OCI-LY7 (cell line): ENCODE results near the gene STS. TPM values are rescaled to one million over a fixed set of nuclear protein-coding genes. Genes with fewer than 3 reads are reported as not detected.
"Not testable (repeated sequence)": the region's sequence is repeated elsewhere in the genome, so short reads cannot be mapped to it uniquely, and the experiment has no call there.

ENCODE experiments used
- BruUV-seq: library from RNA; stranded (reverse); fragments of 400-500 nt; replicated peaks from 2 replicates; lab custom pipeline; 2021; lab: Mats Ljungman, UMichigan
- CTCF ChIA-PET: fragments of 300-600 bp; sonication (Branson Sonifier 250); formaldehyde crosslinking; loops from one replicate; lab custom pipeline; 2022; ENCODE audit warnings: antibody characterized with exemption; ENCODE audit not compliant: unreplicated experiment; lab: Charles Lee
- POLR2A ChIA-PET: fragments of 300-600 bp; sonication (Branson Sonifier 250); formaldehyde crosslinking; loops from one replicate; lab custom pipeline; 2022; ENCODE audit warnings: antibody characterized with exemption; lab: Charles Lee
- DNase-seq: peaks from one replicate; pipeline ENCODE4 v3.0.0-alpha.2; 2015; ENCODE audit warnings: low spot score
- H2AFZ ChIP-seq: fragments of 200-600 bp; sonication (generic), shearing (Covaris generic); 2 replicates; pipeline ENCODE4 v1.6.1; 2014; ENCODE audit warnings: mild to moderate bottlenecking, antibody characterized with exemption, low read length, moderate library complexity
- H3K27ac ChIP-seq: fragments of 200-600 bp; sonication (generic); 2 replicates; pipeline ENCODE4 v1.5.1; 2014; ENCODE audit warnings: mixed run types, low read depth, mild to moderate bottlenecking, moderate library complexity, low read length, inconsistent platforms; ENCODE audit not compliant: poor library complexity, severe bottlenecking
- H3K36me3 ChIP-seq: fragments of 200-600 bp; sonication (generic); 2 replicates; pipeline ENCODE4 v1.6.1; 2014; ENCODE audit warnings: mild to moderate bottlenecking, antibody characterized with exemption, low read length, moderate library complexity, mixed read lengths; ENCODE audit not compliant: insufficient read depth
- H3K4me1 ChIP-seq: fragments of 200-600 bp; sonication (generic); 2 replicates; pipeline ENCODE4 v1.5.1; 2014; ENCODE audit warnings: mild to moderate bottlenecking, low read length; ENCODE audit not compliant: insufficient read depth, poor library complexity, severe bottlenecking
- H3K4me2 ChIP-seq: fragments of 200-600 bp; sonication (generic); 2 replicates; pipeline ENCODE4 v1.6.1; 2014; ENCODE audit warnings: mild to moderate bottlenecking, low read length
- H3K4me3 ChIP-seq: fragments of 200-600 bp; sonication (generic); 2 replicates; pipeline ENCODE4 v1.5.1; 2014; ENCODE audit warnings: mild to moderate bottlenecking, low read depth, low read length; ENCODE audit not compliant: poor library complexity, severe bottlenecking
- H3K79me2 ChIP-seq: fragments of 200-600 bp; sonication (generic); 2 replicates; pipeline ENCODE4 v1.6.1; 2016; ENCODE audit warnings: low read depth, mild to moderate bottlenecking, low read length, moderate library complexity, mixed read lengths; ENCODE audit not compliant: insufficient read depth
- H3K9me2 ChIP-seq: fragments of 200-600 bp; sonication (generic); 2 replicates; pipeline ENCODE4 v1.6.1; 2016; ENCODE audit warnings: mild to moderate bottlenecking, low read length, mixed read lengths; ENCODE audit not compliant: insufficient read depth
- H3K9me3 ChIP-seq: fragments of 200-600 bp; sonication (generic); 2 replicates; pipeline ENCODE4 v1.6.1; 2014; ENCODE audit warnings: mild to moderate bottlenecking, mixed run types, low read length, mixed read lengths
- H4K20me1 ChIP-seq: fragments of 200-600 bp; sonication (generic); 2 replicates; pipeline ENCODE4 v1.6.1; 2014; ENCODE audit warnings: mild to moderate bottlenecking, antibody characterized with exemption, low read length, moderate library complexity, mixed read lengths; ENCODE audit not compliant: insufficient read depth
- EZH2phosphoT487 ChIP-seq: fragments of 200-600 bp; sonication (generic); IDR thresholded peaks from 2 replicates; pipeline ENCODE4 v1.6.1; 2018; ENCODE audit warnings: low read depth, borderline replicate concordance, mild to moderate bottlenecking, mixed run types, antibody characterized with exemption, low read length, moderate library complexity, mixed read lengths
- intact Hi-C: fragments of 100-400 bp; cut with micrococcal nuclease; formaldehyde crosslinking; loops from one replicate; pipeline ENCODE4 v1.10.0; 2022; ENCODE audit not compliant: unreplicated experiment
- total RNA-seq, 2 experiments: library from RNA; depleted of rRNA in 1 of 2; stranded (reverse); fragments of >200 nt in 1 of 2; shearing (Covaris generic) in 1 of 2; gene quantifications; 2 replicates each; pipeline ENCODE4 v1.2.3, GENCODE V29; 2014 to 2022
- TF ChIP-seq, protein P1 (sequence below): fragments of 200-600 bp; sonication (generic); conservative IDR thresholded peaks from 2 replicates; pipeline ENCODE4 v1.5.1; 2014; ENCODE audit warnings: mild to moderate bottlenecking, antibody characterized with exemption, low read length, moderate library complexity, mixed read lengths

Gene STS
- total RNA-seq, 2 experiments from 2014 or later, result 16.3 to 40.3 TPM

DNA sequence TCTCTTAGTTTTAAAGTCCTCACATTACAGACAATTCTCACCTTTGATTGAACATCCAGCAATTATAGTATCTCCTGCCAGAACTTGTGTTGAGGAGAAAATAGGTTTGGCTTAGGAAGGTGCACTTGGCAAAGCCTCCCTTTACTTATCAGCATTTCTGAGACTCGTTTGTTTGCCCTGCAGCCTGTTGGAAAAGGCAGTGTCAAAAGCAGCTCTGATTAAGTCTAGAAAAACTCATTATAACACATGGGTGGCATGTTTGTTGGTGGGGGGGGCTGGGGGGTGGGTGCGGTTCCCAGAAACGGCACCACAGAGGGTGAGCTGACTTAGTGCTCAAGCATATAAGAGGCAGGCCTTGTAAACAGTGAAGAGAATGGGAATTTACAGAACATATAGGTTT is 22.1 kb downstream of the STS start:
- Histone ChIP-seq H2AFZ (no peak overlapping the region), H3K27ac (no peak overlapping the region), H3K4me2 (no peak overlapping the region), H3K9me3 (no peaks in the 10 kb centered on the region), H3K9me2 (no peaks in the 10 kb centered on the region), H3K79me2 (no peaks in the 10 kb centered on the region), H4K20me1 (no peaks in the 10 kb centered on the region), H3K36me3 (no peaks in the 10 kb centered on the region), H3K4me1 (no peaks in the 10 kb centered on the region), H3K4me3 (no peak overlapping the region)
- ChIA-PET CTCF (no interaction called here), POLR2A (interaction anchor here (0.6 kb wide), 1 partner anchor 11 kb away, joined by 3 read pairs; no protein-coding TSS in a partner anchor)
- intact Hi-C loops, result no loop called here
- BruUV-seq, result no TSS peak
- no peak for TF ChIP-seq EZH2phosphoT487
- TF ChIP-seq, protein P1, sequence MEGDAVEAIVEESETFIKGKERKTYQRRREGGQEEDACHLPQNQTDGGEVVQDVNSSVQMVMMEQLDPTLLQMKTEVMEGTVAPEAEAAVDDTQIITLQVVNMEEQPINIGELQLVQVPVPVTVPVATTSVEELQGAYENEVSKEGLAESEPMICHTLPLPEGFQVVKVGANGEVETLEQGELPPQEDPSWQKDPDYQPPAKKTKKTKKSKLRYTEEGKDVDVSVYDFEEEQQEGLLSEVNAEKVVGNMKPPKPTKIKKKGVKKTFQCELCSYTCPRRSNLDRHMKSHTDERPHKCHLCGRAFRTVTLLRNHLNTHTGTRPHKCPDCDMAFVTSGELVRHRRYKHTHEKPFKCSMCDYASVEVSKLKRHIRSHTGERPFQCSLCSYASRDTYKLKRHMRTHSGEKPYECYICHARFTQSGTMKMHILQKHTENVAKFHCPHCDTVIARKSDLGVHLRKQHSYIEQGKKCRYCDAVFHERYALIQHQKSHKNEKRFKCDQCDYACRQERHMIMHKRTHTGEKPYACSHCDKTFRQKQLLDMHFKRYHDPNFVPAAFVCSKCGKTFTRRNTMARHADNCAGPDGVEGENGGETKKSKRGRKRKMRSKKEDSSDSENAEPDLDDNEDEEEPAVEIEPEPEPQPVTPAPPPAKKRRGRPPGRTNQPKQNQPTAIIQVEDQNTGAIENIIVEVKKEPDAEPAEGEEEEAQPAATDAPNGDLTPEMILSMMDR, result no peak
- no peak for DNase-seq

DNA sequence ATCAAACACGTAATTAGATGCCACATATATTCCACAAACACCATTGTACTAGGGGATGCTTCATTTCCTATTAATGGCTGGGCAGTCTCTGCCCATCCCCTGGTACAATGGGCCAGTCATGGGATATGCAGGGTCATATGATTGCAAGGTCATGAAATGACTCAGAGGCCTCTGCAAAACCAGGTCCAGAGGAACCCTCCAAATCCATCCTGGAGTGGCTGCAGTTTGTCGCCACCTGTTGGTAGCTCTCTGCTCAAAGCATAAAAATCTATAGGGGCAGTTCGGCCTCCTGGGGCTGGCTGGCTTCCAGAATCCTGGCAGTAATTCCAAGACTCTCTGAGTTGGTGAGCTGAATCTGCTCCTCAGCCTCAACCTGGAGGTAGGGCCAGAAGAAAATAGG is 23.4 kb downstream of the STS start:
- Histone ChIP-seq H4K20me1 (no peaks in the 10 kb centered on the region), H3K4me3 (no peak overlapping the region), H2AFZ (no peak overlapping the region), H3K9me3 (no peaks in the 10 kb centered on the region), H3K27ac (no peak overlapping the region), H3K36me3 (no peaks in the 10 kb centered on the region), H3K79me2 (no peaks in the 10 kb centered on the region), H3K4me2 (no peak overlapping the region), H3K9me2 (no peaks in the 10 kb centered on the region), H3K4me1 (no peaks in the 10 kb centered on the region)
- DNase-seq, result peak; percentile 9
- ChIA-PET CTCF (no interaction called here), POLR2A (no interaction called here)
- intact Hi-C loops, result no loop called here
- BruUV-seq, result no TSS peak
- TF ChIP-seq EZH2phosphoT487, result no peak
- TF ChIP-seq, protein P1, result peak; percentile 71

DNA sequence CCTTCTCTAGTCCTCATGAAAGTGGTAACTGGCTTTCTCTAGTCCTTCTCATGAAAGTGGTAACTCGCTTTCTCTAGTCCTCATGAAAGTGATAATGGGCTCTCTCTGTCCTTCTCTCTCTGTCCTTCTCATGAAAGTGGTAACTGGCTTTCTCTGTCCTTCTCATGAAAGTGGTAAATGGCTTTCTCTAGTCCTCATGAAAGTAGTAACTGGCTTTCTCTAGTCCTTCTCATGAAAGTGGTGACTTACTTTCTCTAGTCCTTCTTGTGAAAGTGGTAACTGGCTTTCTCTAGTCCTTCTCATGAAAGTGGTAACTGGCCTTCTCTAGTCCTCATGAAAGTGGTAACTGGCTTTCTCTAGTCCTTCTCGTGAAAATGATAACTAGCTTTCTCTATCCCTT is 31.3 kb downstream of the STS start:
- H3K9me3 ChIP-seq, H3K36me3 ChIP-seq, H3K27ac ChIP-seq, H3K9me2 ChIP-seq, POLR2A ChIA-PET, H3K4me3 ChIP-seq, H4K20me1 ChIP-seq, DNase-seq, H3K79me2 ChIP-seq, intact Hi-C loops, H3K4me2 ChIP-seq, BruUV-seq, H2AFZ ChIP-seq: not testable (repeated sequence)
- H3K4me1 ChIP-seq, result peaks cover 16% of the 10 kb centered on the region
- CTCF ChIA-PET, result interaction anchor here (1.2 kb wide), 1 partner anchor 12 kb away, joined by 3 read pairs; no protein-coding TSS in a partner anchor
